Measurements from ENCODE around the gene IRAK2. TPM values are rescaled to one million over a fixed set of nuclear protein-coding genes. Genes with fewer than 3 reads are reported as not detected.

The IRAK2 gene
- total and polyA plus RNA-seq, 2 of the 8 experiments (the other 6 are each of a cell fraction or from before 2014, with no cell fraction given), result 1.5 TPM

DNA sequence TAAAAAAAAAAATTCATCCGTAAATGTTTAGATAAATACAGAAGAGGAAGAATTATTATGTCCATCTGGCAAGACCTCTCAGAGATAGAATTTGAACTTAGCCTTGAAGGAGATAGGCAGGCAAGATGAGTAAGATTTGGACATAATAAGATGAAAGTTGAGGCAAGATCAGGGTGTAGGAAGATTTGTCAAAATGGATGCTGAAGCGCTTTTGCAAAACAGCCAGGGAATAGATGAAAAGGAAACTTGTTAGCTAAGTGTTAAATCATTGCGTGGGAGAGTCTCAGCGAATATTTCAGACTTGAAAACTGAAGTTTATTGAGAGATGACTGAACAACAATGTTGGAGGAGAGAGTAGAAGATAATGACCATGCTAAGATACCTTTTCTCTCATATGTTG is 42.0 kb upstream of the IRAK2 start (continued):
- no peak for TF ChIP-seq FOSL1 (IDR thresholded peaks at IDR 0.05; ENCODE audit: insufficient read depth, low read depth, low read length)
- no peak for TF ChIP-seq BRCA1 (IDR thresholded peaks at IDR 0.05; ENCODE audit: low read depth, low read length)
- TF ChIP-seq, protein P1, sequence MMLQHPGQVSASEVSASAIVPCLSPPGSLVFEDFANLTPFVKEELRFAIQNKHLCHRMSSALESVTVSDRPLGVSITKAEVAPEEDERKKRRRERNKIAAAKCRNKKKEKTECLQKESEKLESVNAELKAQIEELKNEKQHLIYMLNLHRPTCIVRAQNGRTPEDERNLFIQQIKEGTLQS (IDR thresholded peaks at IDR 0.05; ENCODE audit: insufficient read depth, low read depth, low read length), result no peak
- TF ChIP-seq CREB1 (IDR thresholded peaks at IDR 0.05), result no peak
- TF ChIP-seq JUND (IDR thresholded peaks at IDR 0.05; ENCODE audit: low read length), result no peak

All from H1 (cell line).